Retina (tissue), 1 donor: ENCODE data around the gene TSPO.
A peak's percentile ranks its signal among the peaks of the same experiment; 100 is the strongest.

ENCODE experiments used
- DNase-seq: peaks from one replicate; pipeline ENCODE4 v3.0.0-alpha.2; 2016

The TSPO gene

GRCh38 chr22:43179911-43180195 lies 28.5 kb downstream of the TSPO start:
- DNase-seq = no peak

- no peak for DNase-seq
Measured at GRCh38 chr22:43180670-43181069, 29.3 kb downstream of the TSPO start.

- no peak for DNase-seq
Measured at GRCh38 chr22:43181321-43182076, 30.1 kb downstream of the TSPO start.

- DNase-seq = no peak
Measured at GRCh38 chr22:43182118-43182517, 30.8 kb downstream of the TSPO start.

- DNase-seq = no peak
Measured at GRCh38 chr22:43182726-43183125, 31.4 kb downstream of the TSPO start.

- DNase-seq = no peak
Measured at GRCh38 chr22:43183496-43184277, 32.3 kb downstream of the TSPO start.

GRCh38 chr22:43185860-43186261 lies 34.5 kb downstream of the TSPO start:
- peak; percentile 52 for DNase-seq

GRCh38 chr22:43186272-43187170 lies 35.2 kb downstream of the TSPO start, which contains the start of gene TTLL12:
Gene TTLL12, minus strand, starts transcription at chr22:43187134. Its CDS starts 65 bp downstream, at chr22:43187069.
- peak; percentile 66 for DNase-seq

GRCh38 chr22:43187171-43188099 lies 36.1 kb downstream of the TSPO start:
- peak; percentile 97 for DNase-seq

- DNase-seq = no peak
Measured at GRCh38 chr22:43188829-43189545, 37.6 kb downstream of the TSPO start.

GRCh38 chr22:43191831-43192230 lies 40.5 kb downstream of the TSPO start:
- no peak for DNase-seq

GRCh38 chr22:43197271-43197941 lies 46.0 kb downstream of the TSPO start:
- no peak for DNase-seq

- no peak for DNase-seq
Measured at GRCh38 chr22:43198126-43198525, 46.8 kb downstream of the TSPO start.

- DNase-seq = no peak
Measured at GRCh38 chr22:43198936-43199335, 47.6 kb downstream of the TSPO start.

- no peak for DNase-seq
Measured at GRCh38 chr22:43199541-43199940, 48.2 kb downstream of the TSPO start.

GRCh38 chr22:43200031-43200430 lies 48.7 kb downstream of the TSPO start:
- no peak for DNase-seq

- no peak for DNase-seq
Measured at GRCh38 chr22:43200555-43200954, 49.2 kb downstream of the TSPO start.

- no peak for DNase-seq
Measured at GRCh38 chr22:43201486-43202219, 50.3 kb downstream of the TSPO start.

- no peak for DNase-seq
Measured at GRCh38 chr22:43202326-43202725, 51.0 kb downstream of the TSPO start.

GRCh38 chr22:43202756-43203410 lies 51.5 kb downstream of the TSPO start:
- no peak for DNase-seq
